Measurements from ENCODE around the gene TNIP2.
"Not testable (repeated sequence)": the region's sequence is repeated elsewhere in the genome, so short reads cannot be mapped to it uniquely, and the experiment has no call there.

TNIP2 gene

DNA sequence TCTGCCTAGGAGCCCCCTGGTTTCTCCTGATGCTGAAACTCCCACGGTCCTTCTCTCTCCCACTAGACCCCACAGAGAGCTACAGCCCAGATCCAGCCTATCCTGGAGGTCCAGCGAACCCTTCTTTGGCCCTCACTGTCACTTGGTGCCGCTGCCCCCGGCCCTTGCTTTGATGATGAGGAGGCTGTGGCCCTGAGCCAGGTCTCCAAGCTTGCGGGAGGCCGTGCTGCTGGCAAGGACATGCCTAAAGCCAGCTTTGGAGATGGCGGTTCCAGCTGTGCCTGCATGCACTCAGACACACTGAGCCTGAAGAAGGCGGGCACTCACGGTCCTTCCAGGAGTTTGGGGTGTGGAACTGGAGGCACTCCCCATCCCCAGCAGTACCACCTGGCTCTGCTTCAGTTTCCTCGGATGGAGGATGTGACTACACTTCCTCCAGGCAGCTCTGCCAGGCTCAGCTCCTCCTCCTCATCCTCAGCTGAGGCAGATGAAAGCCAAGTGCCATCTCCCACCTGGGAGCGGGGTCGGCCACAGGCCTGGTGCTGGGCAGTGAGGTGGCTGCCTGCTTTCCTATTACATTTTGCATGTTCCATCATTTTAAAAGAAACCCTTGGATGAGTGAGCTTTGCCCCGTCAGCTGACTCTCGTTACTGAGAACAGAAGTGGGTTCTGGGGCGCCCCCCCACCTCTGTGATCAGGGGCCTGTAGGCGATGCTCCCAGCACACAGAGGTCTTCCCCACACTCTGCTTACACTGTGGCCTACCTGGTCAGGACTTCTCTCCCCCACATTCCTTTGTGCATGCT, 9.0 kb downstream of the TNIP2 start:
- no peaks in the 10 kb centered on the region for H3K36me3 ChIP-seq (ENCODE audit: insufficient read depth, low read length)
- peak overlapping the region; percentile 76; the same call in 1 of the 2 replicates for H3K27ac ChIP-seq (ENCODE audit: low read depth, low read length)
- H3K4me3 ChIP-seq (ENCODE audit: low read depth, low read length): no peak overlapping the region
- no peak overlapping the region for H2AFZ ChIP-seq (ENCODE audit: low read length, unreplicated experiment)
- H3K4me1 ChIP-seq (ENCODE audit: control insufficient read depth, insufficient read depth, low read length, unreplicated experiment): peaks cover 23% of the 10 kb centered on the region
- no peaks in the 10 kb centered on the region for H3K27me3 ChIP-seq (ENCODE audit: insufficient read depth, low read length)
- peaks cover 11% of the 10 kb centered on the region for H3K79me2 ChIP-seq (ENCODE audit: control insufficient read depth, insufficient read depth, low read length, unreplicated experiment)

DNA sequence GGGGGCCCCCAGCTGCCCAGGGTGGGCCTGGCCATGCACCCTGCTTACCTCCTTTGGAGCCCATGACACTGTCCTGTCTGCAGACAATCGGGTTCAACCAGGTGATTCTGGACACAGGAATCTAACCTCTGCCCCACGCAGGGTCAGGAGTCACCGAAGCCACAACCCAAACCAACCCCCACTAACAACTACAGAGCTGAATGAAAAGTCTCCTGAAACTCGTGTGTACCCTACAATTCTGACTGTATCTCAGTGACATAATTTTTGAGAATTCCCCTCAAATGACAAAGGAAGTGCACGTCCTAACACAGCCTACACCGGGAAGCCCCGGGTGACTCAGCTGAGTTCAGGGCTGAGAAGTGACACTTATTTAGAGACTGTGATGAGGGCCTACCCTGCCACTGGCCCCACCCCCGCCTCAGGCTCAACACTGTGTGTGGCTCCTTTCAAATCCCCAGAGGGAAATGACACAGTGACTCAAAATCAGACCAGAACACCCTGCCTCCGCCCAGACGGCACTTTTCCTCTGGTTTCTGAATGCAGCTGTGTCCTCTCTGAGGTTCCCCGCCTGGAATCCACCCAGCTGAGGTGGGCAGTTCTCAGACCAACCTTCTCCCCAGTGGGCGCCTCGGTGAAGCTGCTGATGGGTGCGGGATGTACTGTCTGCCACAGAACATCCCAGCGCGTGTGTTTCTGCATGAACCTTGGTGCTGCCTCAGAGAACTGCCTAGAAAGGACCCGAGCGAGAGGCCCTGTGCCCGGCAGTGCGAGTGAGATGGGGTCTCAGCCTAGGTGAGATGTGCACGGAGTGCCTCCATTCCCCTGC, 9.9 kb downstream of the TNIP2 start:
- H2AFZ ChIP-seq (ENCODE audit: low read length, unreplicated experiment): no peak overlapping the region
- no peaks in the 10 kb centered on the region for H3K27me3 ChIP-seq (ENCODE audit: insufficient read depth, low read length)
- H3K4me1 ChIP-seq (ENCODE audit: control insufficient read depth, insufficient read depth, low read length, unreplicated experiment): peaks cover 30% of the 10 kb centered on the region
- no peaks in the 10 kb centered on the region for H3K36me3 ChIP-seq (ENCODE audit: insufficient read depth, low read length)
- peaks cover 9% of the 10 kb centered on the region for H3K79me2 ChIP-seq (ENCODE audit: control insufficient read depth, insufficient read depth, low read length, unreplicated experiment)
- H3K27ac ChIP-seq (ENCODE audit: low read depth, low read length): peak overlapping the region; percentile 76
- H3K4me3 ChIP-seq (ENCODE audit: low read depth, low read length): no peak overlapping the region

DNA sequence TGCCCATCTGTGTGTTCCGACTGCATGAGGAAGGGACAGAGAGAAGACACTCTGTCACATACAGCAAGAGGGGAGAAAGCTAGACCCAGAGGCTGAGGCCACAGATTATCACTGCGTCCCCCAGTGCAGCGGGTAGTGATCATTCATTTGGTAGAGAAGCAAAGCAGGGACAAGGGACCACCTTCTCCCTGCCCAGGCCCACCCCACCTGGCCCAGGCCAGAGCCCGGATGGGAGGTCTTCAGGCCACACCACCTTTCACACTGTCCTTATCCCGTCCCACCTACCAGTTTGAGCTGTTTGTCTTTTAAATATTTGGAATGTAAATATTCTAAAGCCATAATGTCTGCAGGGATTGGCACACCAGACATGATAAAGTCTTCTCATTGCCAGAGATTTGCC, 10.6 kb downstream of the TNIP2 start:
- Histone ChIP-seq H3K4me1 (ENCODE audit: control insufficient read depth, insufficient read depth, low read length, unreplicated experiment) (peaks cover 30% of the 10 kb centered on the region), H3K27ac (ENCODE audit: low read depth, low read length) (peak overlapping the region; percentile 76), H3K36me3 (ENCODE audit: insufficient read depth, low read length) (no peaks in the 10 kb centered on the region), H3K79me2 (ENCODE audit: control insufficient read depth, insufficient read depth, low read length, unreplicated experiment) (peaks cover 2% of the 10 kb centered on the region), H3K27me3 (ENCODE audit: insufficient read depth, low read length) (no peaks in the 10 kb centered on the region), H3K4me3 (ENCODE audit: low read depth, low read length) (no peak overlapping the region), H2AFZ (ENCODE audit: low read length, unreplicated experiment) (no peak overlapping the region)

DNA sequence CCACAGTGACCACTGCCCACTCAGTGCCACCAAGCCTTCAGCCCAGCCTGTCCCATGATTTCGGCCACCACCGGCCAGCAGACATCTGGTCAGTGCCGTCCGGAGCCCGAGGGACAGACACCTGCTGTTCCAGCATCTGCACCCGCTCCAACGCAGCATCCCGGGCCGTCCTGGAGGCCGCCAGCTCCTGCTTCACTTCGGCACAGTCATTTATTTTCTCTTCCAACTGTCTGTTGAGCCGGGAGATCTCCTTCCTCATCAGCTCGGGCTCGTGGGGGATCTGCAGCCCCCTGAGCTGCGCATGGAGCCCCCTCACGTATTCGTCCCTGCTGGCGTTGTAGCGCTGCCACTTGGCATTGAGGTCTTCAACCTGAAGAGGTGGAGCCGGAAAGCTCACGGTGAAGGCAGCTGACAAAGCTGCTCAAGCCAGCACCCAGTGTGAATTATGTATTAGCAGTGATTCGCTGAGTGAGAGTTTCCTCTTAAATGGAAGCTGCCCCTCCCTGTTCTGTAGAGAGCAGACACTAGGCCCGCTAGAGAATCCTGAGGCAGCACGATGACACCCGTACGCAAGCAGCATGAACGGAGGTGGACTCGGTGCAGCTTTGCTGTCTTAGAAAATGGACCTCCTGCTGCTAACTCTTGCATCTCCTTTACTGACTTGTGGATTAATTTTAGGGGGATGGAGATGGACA, 11.4 kb downstream of the TNIP2 start:
- H3K27ac ChIP-seq (ENCODE audit: low read depth, low read length): no peak overlapping the region
- no peaks in the 10 kb centered on the region for H3K79me2 ChIP-seq (ENCODE audit: control insufficient read depth, insufficient read depth, low read length, unreplicated experiment)
- no peaks in the 10 kb centered on the region for H3K27me3 ChIP-seq (ENCODE audit: insufficient read depth, low read length)
- no peaks in the 10 kb centered on the region for H3K36me3 ChIP-seq (ENCODE audit: insufficient read depth, low read length)
- H3K4me3 ChIP-seq (ENCODE audit: low read depth, low read length): no peak overlapping the region
- H2AFZ ChIP-seq (ENCODE audit: low read length, unreplicated experiment): no peak overlapping the region
- peaks cover 30% of the 10 kb centered on the region for H3K4me1 ChIP-seq (ENCODE audit: control insufficient read depth, insufficient read depth, low read length, unreplicated experiment)

DNA sequence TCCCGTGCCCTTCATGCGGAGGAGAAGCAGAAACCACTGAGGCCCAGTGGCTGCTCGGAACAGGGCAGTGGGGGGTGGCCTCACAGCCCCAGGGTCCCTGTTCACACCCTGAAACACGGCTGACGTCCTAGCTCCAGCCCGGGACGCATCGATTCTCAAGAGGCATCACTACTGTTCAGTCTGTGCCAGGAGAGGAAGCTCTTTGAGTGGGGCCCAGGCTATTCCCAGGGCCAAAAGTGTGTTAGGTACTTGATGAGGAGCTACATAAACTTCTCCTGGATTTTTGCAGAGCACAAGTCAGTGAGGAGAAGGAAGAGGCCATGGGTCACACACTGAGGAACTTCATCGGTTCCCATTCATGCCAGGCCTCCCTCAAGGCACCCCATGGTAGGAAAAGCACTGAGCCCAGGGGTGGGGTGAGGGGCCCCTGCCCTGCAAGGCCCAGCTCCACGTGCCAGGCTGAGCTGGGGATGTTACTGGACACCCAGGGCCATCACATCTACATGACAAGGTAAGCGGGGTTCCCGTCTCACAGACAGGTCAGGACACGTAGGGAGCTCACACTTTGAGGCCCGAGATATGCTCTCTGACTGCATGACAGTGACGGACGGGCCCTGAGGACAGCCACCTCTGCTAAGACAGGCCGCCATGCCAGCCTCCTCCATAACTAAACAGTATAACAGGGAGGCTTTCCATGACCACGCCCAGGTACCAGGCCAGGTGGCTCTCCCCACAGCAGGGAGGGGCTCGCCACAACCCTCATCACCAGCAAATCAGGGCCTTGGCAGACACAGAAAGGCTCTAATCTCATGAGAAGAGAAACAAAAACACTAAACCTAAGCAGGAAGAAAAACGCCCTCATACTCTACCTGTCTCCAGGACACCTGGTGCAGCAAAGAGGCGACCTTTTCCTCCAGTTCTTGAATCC, 12.4 kb downstream of the TNIP2 start:
- H3K27me3 ChIP-seq (ENCODE audit: insufficient read depth, low read length): no peaks in the 10 kb centered on the region
- no peaks in the 10 kb centered on the region for H3K79me2 ChIP-seq (ENCODE audit: control insufficient read depth, insufficient read depth, low read length, unreplicated experiment)
- H3K36me3 ChIP-seq (ENCODE audit: insufficient read depth, low read length): no peaks in the 10 kb centered on the region
- H3K4me3 ChIP-seq (ENCODE audit: low read depth, low read length): no peak overlapping the region
- H3K27ac ChIP-seq (ENCODE audit: low read depth, low read length): no peak overlapping the region
- H2AFZ ChIP-seq (ENCODE audit: low read length, unreplicated experiment): no peak overlapping the region
- H3K4me1 ChIP-seq (ENCODE audit: control insufficient read depth, insufficient read depth, low read length, unreplicated experiment): peaks cover 30% of the 10 kb centered on the region

DNA sequence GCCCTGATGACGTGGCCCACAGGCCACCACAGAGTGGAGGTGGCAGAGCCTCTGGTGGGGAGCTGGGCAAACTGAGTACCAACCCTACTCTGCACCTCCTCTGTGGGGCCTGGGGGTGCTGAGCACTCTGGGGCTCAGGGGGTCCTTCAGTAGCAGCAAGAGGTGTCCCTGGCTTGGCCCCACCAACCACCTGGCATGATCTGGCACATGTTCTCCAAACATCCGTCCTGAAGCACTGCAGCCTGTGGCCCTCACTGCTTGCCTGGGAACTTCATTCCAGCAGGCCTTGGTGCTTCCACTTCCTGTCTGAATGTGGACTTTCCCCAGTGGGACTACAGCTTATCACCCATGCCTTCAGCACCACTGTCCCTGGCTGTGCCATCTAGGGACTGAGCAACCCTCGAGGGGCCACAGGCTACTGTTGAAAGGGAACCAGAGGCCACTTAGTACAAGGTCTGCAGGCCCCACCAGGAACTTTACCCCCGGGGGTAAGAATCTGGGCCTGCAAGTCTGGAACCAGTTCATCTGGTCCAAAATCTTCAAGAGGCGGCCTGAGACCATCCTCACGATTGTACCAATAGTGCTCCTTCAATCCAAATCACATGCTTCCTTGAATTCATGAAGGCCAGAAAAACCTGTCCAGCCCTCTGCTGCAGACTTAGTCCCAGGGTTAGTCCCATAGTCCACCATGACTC, 13.2 kb downstream of the TNIP2 start:
- Histone ChIP-seq H3K79me2 (ENCODE audit: control insufficient read depth, insufficient read depth, low read length, unreplicated experiment) (no peaks in the 10 kb centered on the region), H2AFZ (ENCODE audit: low read length, unreplicated experiment) (no peak overlapping the region), H3K27ac (ENCODE audit: low read depth, low read length) (no peak overlapping the region), H3K4me1 (ENCODE audit: control insufficient read depth, insufficient read depth, low read length, unreplicated experiment) (peaks cover 29% of the 10 kb centered on the region), H3K4me3 (ENCODE audit: low read depth, low read length) (no peak overlapping the region), H3K36me3 (ENCODE audit: insufficient read depth, low read length) (no peaks in the 10 kb centered on the region), H3K27me3 (ENCODE audit: insufficient read depth, low read length) (no peaks in the 10 kb centered on the region)

DNA sequence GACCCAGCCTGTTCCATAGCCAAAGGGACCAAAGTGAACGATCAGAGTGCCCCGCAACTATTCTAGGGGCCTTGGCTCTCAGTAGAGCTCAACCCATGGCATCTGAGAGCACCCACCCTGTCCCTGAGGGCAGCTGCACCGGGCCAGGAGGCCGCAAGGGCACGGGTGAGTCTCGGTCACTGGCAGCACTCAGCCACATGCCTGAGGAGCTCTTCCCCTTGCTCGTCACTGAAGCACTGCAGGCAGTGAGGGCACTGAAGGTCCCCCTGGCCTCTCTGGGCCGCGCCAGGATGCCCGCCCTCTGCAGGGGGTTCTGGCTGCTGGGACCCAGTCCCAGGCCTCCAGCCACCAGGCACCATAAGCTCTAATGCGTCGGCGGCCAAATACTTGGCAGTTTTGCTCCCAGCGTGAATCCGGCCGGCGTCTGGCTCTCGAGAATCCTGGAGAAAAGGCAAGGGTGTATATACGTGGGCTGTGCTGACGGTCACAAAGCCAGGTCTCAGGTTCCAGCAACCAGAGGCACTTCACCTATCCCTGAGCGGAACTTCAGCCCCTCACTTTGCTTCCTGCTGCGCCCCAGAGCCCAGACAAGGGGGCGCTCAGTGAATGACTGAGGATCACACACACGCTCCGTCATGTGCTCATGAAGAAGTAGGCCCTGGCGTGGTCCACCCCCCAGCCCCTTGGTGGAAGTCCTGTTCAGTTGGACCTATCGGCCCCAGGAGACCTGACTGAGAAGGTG, 13.9 kb downstream of the TNIP2 start:
- H3K27ac ChIP-seq (ENCODE audit: low read depth, low read length): no peak overlapping the region
- H3K4me3 ChIP-seq (ENCODE audit: low read depth, low read length): no peak overlapping the region
- H3K36me3 ChIP-seq (ENCODE audit: insufficient read depth, low read length): no peaks in the 10 kb centered on the region
- no peaks in the 10 kb centered on the region for H3K79me2 ChIP-seq (ENCODE audit: control insufficient read depth, insufficient read depth, low read length, unreplicated experiment)
- no peak overlapping the region for H2AFZ ChIP-seq (ENCODE audit: low read length, unreplicated experiment)
- H3K27me3 ChIP-seq (ENCODE audit: insufficient read depth, low read length): no peaks in the 10 kb centered on the region
- peaks cover 24% of the 10 kb centered on the region for H3K4me1 ChIP-seq (ENCODE audit: control insufficient read depth, insufficient read depth, low read length, unreplicated experiment)

DNA sequence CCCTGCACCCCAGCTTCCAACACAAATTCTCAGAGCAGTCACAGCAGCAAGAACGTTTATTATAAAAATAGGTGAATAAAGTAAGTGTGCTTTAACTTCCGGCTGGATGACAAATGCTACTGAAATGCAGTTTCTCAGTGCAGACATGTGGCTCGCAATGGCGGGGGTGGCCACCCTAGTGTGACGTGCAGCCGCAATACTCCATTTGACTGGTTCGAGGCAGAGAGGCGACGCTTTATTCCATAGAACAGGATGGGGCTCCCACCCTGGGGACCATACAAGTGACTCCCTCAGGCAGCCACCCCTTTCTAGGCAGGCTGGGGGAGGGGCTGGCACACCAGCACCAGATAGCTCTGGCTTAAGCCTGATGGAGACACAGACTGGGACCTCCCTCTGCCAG, 14.5 kb downstream of the TNIP2 start:
- no peak overlapping the region for H3K27ac ChIP-seq (ENCODE audit: low read depth, low read length)
- H3K36me3 ChIP-seq (ENCODE audit: insufficient read depth, low read length): peaks cover 2% of the 10 kb centered on the region; the same call in 1 of the 2 replicates

DNA sequence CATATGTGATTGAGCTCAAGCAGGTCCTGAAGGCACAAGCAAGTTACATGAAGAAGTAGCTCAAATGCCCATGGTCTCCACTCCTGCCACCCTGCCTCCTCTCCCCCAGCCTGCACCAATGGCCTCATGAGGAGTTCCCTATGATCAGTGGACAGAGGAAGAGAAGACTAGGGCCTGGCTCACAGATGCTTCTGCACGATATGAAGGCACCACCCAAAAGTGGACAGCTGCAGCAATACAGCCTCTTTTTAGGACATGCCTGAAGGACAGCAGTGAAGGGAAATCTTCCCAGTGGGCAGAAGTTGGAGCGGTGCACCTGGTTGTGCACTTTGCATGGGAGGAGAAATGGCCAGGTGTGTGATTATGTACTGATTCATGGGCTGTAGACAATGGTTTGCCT, 17.8 kb downstream of the TNIP2 start:
- H3K36me3 ChIP-seq (ENCODE audit: insufficient read depth, low read length): peaks cover 16% of the 10 kb centered on the region; the same call in 1 of the 2 replicates
- not testable (repeated sequence) for H3K4me3 ChIP-seq (ENCODE audit: low read depth, low read length); H3K27me3 ChIP-seq (ENCODE audit: insufficient read depth, low read length); H3K27ac ChIP-seq (ENCODE audit: low read depth, low read length); H2AFZ ChIP-seq (ENCODE audit: low read length, unreplicated experiment); H3K79me2 ChIP-seq (ENCODE audit: control insufficient read depth, insufficient read depth, low read length, unreplicated experiment); H3K4me1 ChIP-seq (ENCODE audit: control insufficient read depth, insufficient read depth, low read length, unreplicated experiment)

More for the DNA sequence above, 14.5 kb downstream of the TNIP2 start:
- H3K27me3 ChIP-seq (ENCODE audit: insufficient read depth, low read length): no peaks in the 10 kb centered on the region
- no peak overlapping the region for H3K4me3 ChIP-seq (ENCODE audit: low read depth, low read length)
- H2AFZ ChIP-seq (ENCODE audit: low read length, unreplicated experiment): no peak overlapping the region
- peaks cover 21% of the 10 kb centered on the region for H3K4me1 ChIP-seq (ENCODE audit: control insufficient read depth, insufficient read depth, low read length, unreplicated experiment)
- no peaks in the 10 kb centered on the region for H3K79me2 ChIP-seq (ENCODE audit: control insufficient read depth, insufficient read depth, low read length, unreplicated experiment)

All from ACC112 (cell line).